HG02943 (cell line): ENCODE measurements around the gene SLC25A22.

Experiments
- ATAC-seq: cut with Tn5 transposase; IDR thresholded peaks from one replicate; pipeline ENCODE4 v1.9.1; 2021; ENCODE audit warnings: mild to moderate bottlenecking, low read depth, moderate library complexity; ENCODE audit not compliant: unreplicated experiment

SLC25A22 gene

DNA sequence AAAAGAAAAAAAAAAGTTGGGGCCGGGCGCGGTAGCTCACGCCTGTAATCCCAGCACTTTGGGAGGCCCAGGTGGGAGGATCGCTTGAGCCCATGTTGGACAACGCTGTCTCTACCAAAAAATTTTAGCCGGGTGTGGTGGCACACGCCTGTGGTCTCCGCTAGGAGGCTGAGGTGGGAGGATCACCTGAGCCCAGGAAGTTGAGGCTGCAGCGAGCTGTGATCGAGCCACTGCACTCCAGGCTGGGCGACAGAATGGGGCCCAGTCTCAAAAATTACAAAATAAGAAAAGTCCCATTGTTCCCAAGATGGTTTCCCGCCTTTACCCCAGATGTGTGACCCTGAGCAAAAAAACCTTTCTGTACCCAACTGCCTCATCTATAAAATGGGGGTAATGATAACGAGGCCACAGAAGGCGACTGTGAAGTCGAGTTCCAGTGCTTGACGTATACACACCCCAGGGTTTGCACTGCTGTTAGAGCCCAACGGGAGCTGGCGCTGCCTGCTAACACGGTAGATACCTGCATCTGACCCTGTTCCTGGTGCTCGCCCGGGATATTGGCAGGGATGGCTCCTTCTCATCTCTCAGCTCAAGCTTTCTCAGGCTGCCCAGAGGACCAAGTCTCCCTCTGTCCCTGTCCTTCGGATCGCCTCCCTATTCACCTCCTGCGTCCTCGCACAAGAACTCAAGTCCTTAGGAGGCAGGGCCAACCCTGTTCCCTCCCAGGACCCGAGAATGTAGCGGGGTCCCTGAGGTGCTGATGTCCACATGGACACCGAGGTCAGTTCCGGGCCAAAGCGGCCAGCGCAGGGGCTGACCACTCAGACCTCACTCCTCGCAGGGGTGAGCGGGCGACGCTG is 10.6 kb upstream of the SLC25A22 start:
- no peak for ATAC-seq

- no peak for ATAC-seq
Measured at GRCh38 chr11:804599-804964, 6.5 kb upstream of the SLC25A22 start.

- no peak for ATAC-seq
Measured at GRCh38 chr11:803770-804598, 5.9 kb upstream of the SLC25A22 start.

GRCh38 chr11:803467-803742 is 5.3 kb upstream of the SLC25A22 start:
- no peak for ATAC-seq

- ATAC-seq: no peak
Measured at GRCh38 chr11:802693-803466, 4.8 kb upstream of the SLC25A22 start.

GRCh38 chr11:802018-802617 is 4.0 kb upstream of the SLC25A22 start:
- ATAC-seq: no peak

- ATAC-seq: no peak
Measured at GRCh38 chr11:801097-801780, 3.2 kb upstream of the SLC25A22 start.

DNA sequence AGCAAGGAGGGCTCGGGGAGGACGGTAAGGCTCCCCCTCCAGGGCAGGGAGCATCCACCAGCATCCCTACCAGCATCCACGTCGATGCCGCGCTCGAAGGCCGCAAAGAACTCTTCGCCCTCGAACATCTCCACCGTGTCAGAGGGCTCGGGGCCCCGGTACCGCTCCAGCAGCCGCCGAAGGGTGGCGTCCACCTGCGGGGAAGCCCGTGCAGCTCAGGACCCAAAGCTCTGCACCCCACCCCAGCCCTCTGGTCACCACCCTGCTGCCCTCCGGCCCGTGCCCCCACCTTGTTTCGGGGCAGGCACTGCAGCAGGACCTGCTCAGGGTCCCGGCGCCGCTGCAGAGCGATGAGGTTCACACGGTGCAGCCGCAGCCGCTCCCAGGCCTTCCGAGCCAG is 2.4 kb upstream of the SLC25A22 start:
- ATAC-seq: no peak

DNA sequence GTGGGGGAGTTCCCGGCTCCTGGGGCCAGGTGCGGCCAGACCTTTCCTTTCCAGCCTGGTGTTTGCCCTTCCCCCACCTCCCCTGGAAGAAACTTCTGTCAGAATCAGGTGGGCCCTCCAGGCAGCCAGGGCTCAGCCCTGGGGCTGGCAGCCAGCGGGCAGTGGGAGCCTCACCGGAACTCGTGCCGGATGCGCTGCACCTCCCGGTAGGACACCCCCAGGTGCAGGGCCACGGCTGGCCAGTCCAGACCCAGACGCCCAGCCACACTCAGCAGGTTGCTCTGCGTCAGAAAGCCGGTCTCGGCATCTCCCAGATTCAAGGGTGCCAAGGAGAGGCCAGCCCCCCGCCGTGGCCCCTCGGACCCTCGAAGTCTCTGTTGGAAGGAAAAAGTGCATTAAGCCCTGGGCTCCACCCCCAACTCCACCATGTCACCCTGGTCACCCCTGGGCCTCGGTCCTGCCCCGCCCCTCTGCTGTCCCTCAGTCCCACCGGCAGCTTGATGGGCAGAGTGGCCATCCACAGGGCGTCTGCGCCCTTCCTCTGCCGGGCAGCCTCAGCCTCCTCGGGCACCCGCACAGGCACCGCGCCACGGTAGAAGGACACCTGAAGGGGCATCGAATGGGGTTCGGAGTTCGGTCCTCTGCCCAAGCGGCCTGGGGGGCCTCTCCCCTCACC is 1.7 kb upstream of the SLC25A22 start:
- no peak for ATAC-seq

- ATAC-seq: peak; percentile 36
Measured at GRCh38 chr11:797296-798092, 587 bp downstream of the SLC25A22 start.

DNA sequence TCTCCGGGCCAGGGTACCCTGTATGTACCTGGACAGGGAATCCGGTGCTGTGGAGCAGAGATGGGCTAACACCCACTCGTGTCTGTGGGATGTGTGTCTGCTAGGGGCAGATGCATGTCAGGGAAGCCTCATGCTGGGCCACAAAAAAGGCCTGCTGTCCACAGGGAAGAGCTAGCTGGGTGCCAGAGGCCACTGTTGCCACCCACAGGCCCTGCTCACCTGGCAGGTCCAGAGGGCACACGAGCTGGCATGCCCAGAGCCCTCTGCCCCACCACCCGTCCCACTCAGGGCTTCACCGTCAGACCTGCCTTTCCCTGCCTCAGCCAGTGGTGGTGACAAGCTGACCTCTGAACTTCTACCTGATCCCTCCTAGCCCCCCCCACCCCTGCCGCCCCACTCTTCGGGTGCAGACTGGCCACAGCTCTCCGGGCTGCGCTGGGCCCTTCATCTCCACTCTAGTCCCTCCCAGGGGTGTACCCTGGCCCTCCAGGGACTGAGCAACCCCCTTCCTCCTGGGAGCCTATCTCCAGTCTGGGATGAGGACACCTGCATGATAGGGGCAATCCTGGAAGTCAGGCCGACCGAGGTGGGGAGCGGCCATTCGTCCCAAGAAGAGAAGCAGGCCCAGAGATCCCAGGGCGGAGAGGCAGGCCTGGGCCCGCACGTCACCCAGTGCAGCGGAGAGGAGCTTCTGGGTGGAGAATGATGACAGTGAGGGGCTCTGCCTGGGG is 1.4 kb downstream of the SLC25A22 start:
- no peak for ATAC-seq

- no peak for ATAC-seq
Measured at GRCh38 chr11:795634-796564, 2.2 kb downstream of the SLC25A22 start.

DNA sequence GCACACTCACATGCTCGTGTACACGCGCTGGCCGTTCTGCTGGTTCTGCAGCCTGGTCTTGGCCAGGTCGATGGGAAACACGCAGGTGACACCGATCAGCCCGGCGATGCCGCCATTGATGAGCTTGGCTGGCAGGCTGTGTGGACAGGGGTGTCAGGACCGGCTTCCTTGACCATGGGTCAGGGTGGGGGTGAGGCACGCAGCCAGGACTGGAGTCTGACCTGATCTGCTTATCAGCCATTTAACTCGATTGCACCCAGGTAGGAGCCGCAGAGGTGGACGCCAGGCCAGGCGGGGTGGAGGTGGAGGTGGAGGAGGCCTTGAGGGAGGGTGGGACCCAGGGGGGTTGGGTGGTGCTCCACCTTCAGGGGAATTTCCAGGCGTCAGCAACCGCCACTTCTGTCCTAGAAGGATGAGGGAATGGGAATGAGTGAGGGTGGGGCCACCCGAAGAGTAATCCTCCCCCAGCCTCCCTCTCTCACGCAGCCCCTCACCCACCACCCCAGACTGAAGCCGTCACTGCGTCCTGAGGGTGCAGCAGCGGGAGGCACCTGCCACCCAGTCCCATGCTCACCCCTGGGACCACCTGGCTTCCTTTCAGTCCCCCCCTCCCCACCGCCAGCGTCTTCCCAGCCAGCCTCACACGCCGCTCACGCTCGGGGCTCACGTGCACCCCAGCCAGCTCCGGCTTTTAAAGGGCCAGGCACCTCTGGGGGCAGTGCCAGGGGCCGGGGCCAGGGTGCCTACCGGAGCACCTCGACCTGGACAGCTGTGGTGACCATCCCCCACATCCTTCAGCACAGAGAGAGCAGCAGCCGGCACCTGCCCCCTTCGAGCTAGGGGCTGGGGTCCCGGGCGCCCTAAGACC is 3.1 kb downstream of the SLC25A22 start:
- ATAC-seq: no peak

DNA sequence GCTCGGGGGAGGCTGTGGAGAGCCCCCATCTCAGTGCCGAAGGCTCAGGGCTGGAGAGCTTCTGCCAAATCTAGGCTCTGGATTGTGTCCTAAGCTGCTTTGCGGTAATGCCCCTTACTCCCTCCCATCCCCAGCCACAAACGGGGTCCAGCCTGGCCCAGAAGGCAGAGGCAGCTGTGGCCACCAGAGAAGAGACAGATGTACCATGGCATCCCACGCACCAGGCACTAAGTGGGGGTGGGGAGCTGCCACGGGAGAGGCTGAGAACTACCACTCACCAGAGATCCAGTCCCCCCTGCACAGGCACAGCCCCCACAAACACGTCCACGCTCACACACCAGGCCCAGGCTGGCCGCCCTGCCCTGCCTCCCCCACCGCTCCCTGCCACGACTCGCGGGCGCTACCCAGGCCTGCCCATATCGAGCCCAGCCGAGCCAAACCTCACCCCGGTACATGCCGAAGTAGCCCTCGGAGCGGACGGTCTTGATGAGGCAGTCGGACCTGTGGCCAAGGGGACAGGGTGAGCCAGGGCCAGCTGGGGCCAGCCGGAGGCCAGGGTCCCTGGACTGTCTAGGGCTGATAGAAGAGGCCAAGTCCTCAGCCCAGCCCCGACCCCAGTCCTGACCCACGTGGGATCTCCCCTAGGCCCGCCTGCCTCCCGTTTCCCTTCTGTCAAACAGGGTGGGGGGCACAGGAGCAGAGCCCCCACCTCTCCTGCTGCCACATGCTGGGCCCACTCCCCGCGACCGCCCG is 3.9 kb downstream of the SLC25A22 start:
- no peak for ATAC-seq

- ATAC-seq: no peak
Measured at GRCh38 chr11:793556-793955, 4.5 kb downstream of the SLC25A22 start.

- ATAC-seq: no peak
Measured at GRCh38 chr11:792873-793272, 5.2 kb downstream of the SLC25A22 start.
